ENCODE measurements around the gene RASSF10. TPM values are rescaled to one million over a fixed set of nuclear protein-coding genes. Genes with fewer than 3 reads are reported as not detected.

Gene RASSF10
- polyA plus RNA-seq, 1 donor (not counting 4 experiments of a cell fraction or from before 2014, with no cell fraction given) = 2.1 TPM

- Histone ChIP-seq H3K27me3 (ENCODE audit: control insufficient read depth, extremely low read depth, insufficient read depth, low read length) (no peaks in the 10 kb centered on the region), H3K4me1 (ENCODE audit: control insufficient read depth, extremely low read depth, insufficient read depth, low read length) (peaks cover 50% of the 10 kb centered on the region), H3K4me2 (ENCODE audit: control insufficient read depth, extremely low read depth, insufficient read depth, low read depth, low read length) (no peak overlapping the region), H4K20me1 (ENCODE audit: control insufficient read depth, extremely low read depth, insufficient read depth, low read length) (no peaks in the 10 kb centered on the region), H3K9me3 (ENCODE audit: control insufficient read depth, low read depth, low read length) (no peaks in the 10 kb centered on the region), H3K9ac (ENCODE audit: control insufficient read depth, extremely low read depth, insufficient read depth, low read length) (no peak overlapping the region), H3K79me2 (ENCODE audit: control insufficient read depth, insufficient read depth, low read length) (no peaks in the 10 kb centered on the region), H3K36me3 (ENCODE audit: control insufficient read depth in 2 of 2, extremely low read depth in 1 of 2, insufficient read depth in 2 of 2, low read length in 2 of 2) (no peaks in the 10 kb centered on the region), H2AFZ (ENCODE audit: control insufficient read depth, low read length) (no peak overlapping the region), H3K9me1 (ENCODE audit: control insufficient read depth, extremely low read depth, insufficient read depth, low read length) (no peaks in the 10 kb centered on the region), H3K27ac (ENCODE audit: control insufficient read depth, insufficient read depth, low read length) (no peak overlapping the region), H3K4me3 (ENCODE audit: control insufficient read depth in 2 of 3, extremely low read depth in 1 of 3, insufficient read depth in 2 of 3, low read depth in 1 of 3, low read length in 3 of 3) (no peak overlapping the region)
- dilution Hi-C loops (cut with MboI; ENCODE audit: extremely low pct_ligation_motif_present, low sequenced_read_pairs) = no loop called here
- DNase-seq (ENCODE audit: low read depth, low spot score) (no peak), FAIRE-seq (peak; percentile 69)
- TF ChIP-seq CTCF (optimal IDR thresholded peaks at IDR 0.05 in 1 of 3, IDR thresholded peaks at IDR 0.05 in 1 of 3, conservative IDR thresholded peaks at IDR 0.05 in 1 of 3; ENCODE audit: extremely low read depth in 1 of 3, insufficient read depth in 2 of 3, low read length in 3 of 3) = no peak
- TF ChIP-seq EZH2 (IDR thresholded peaks at IDR 0.05; ENCODE audit: low read length) = no peak
These were observed 44.3 kb downstream of the RASSF10 start for GRCh38 chr11:13053255-13053917.

GRCh38 chr11:13054278-13054677 lies 45.2 kb downstream of the RASSF10 start:
- DNase-seq (ENCODE audit: low read depth, low spot score) = no peak
- Histone ChIP-seq H3K4me2 (ENCODE audit: control insufficient read depth, extremely low read depth, insufficient read depth, low read depth, low read length) (no peak overlapping the region), H3K9ac (ENCODE audit: control insufficient read depth, extremely low read depth, insufficient read depth, low read length) (no peak overlapping the region), H3K27me3 (ENCODE audit: control insufficient read depth, extremely low read depth, insufficient read depth, low read length) (no peaks in the 10 kb centered on the region), H3K36me3 (ENCODE audit: control insufficient read depth in 2 of 2, extremely low read depth in 1 of 2, insufficient read depth in 2 of 2, low read length in 2 of 2) (no peaks in the 10 kb centered on the region), H3K4me1 (ENCODE audit: control insufficient read depth, extremely low read depth, insufficient read depth, low read length) (peaks cover 50% of the 10 kb centered on the region), H3K27ac (ENCODE audit: control insufficient read depth, insufficient read depth, low read length) (no peak overlapping the region), H3K4me3 (ENCODE audit: control insufficient read depth in 2 of 3, extremely low read depth in 1 of 3, insufficient read depth in 2 of 3, low read depth in 1 of 3, low read length in 3 of 3) (no peak overlapping the region), H4K20me1 (ENCODE audit: control insufficient read depth, extremely low read depth, insufficient read depth, low read length) (no peaks in the 10 kb centered on the region), H3K9me1 (ENCODE audit: control insufficient read depth, extremely low read depth, insufficient read depth, low read length) (no peaks in the 10 kb centered on the region), H3K9me3 (ENCODE audit: control insufficient read depth, low read depth, low read length) (no peaks in the 10 kb centered on the region), H2AFZ (ENCODE audit: control insufficient read depth, low read length) (no peak overlapping the region), H3K79me2 (ENCODE audit: control insufficient read depth, insufficient read depth, low read length) (no peaks in the 10 kb centered on the region)
- dilution Hi-C loops (cut with MboI; ENCODE audit: extremely low pct_ligation_motif_present, low sequenced_read_pairs) = no loop called here
- FAIRE-seq = no peak
- TF ChIP-seq EZH2 (IDR thresholded peaks at IDR 0.05; ENCODE audit: low read length) = no peak

- no peak for DNase-seq (ENCODE audit: low read depth, low spot score)
- no peak overlapping the region for H3K9ac ChIP-seq (ENCODE audit: control insufficient read depth, extremely low read depth, insufficient read depth, low read length)
- peak overlapping the region; percentile 38 for H3K4me2 ChIP-seq (ENCODE audit: control insufficient read depth, extremely low read depth, insufficient read depth, low read depth, low read length)
- H3K27me3 ChIP-seq (ENCODE audit: control insufficient read depth, extremely low read depth, insufficient read depth, low read length) = no peaks in the 10 kb centered on the region
- no peaks in the 10 kb centered on the region for H3K9me3 ChIP-seq (ENCODE audit: control insufficient read depth, low read depth, low read length)
- H3K4me3 ChIP-seq (ENCODE audit: control insufficient read depth in 2 of 3, extremely low read depth in 1 of 3, insufficient read depth in 2 of 3, low read depth in 1 of 3, low read length in 3 of 3) = no peak overlapping the region
- peak overlapping the region; percentile 65 for H2AFZ ChIP-seq (ENCODE audit: control insufficient read depth, low read length)
- H4K20me1 ChIP-seq (ENCODE audit: control insufficient read depth, extremely low read depth, insufficient read depth, low read length) = no peaks in the 10 kb centered on the region
- no peak overlapping the region for H3K27ac ChIP-seq (ENCODE audit: control insufficient read depth, insufficient read depth, low read length)
- no peaks in the 10 kb centered on the region for H3K36me3 ChIP-seq (ENCODE audit: control insufficient read depth in 2 of 2, extremely low read depth in 1 of 2, insufficient read depth in 2 of 2, low read length in 2 of 2)
- H3K9me1 ChIP-seq (ENCODE audit: control insufficient read depth, extremely low read depth, insufficient read depth, low read length) = no peaks in the 10 kb centered on the region
- peaks cover 49% of the 10 kb centered on the region for H3K4me1 ChIP-seq (ENCODE audit: control insufficient read depth, extremely low read depth, insufficient read depth, low read length)
- H3K79me2 ChIP-seq (ENCODE audit: control insufficient read depth, insufficient read depth, low read length) = no peaks in the 10 kb centered on the region
- dilution Hi-C loops (cut with MboI; ENCODE audit: extremely low pct_ligation_motif_present, low sequenced_read_pairs) = no loop called here
- TF ChIP-seq CTCF (optimal IDR thresholded peaks at IDR 0.05 in 1 of 3, IDR thresholded peaks at IDR 0.05 in 1 of 3, conservative IDR thresholded peaks at IDR 0.05 in 1 of 3; ENCODE audit: extremely low read depth in 1 of 3, insufficient read depth in 2 of 3, low read length in 3 of 3) = no peak
- no peak for TF ChIP-seq EZH2 (IDR thresholded peaks at IDR 0.05; ENCODE audit: low read length)
- FAIRE-seq = peak; percentile 72
These were observed 46.1 kb downstream of the RASSF10 start for GRCh38 chr11:13055200-13055599.

Data from keratinocyte (primary cell).